DND-41 (cell line): Measurements from ENCODE around the gene ZNF84.
A peak's percentile ranks its signal among the peaks of the same experiment; 100 is the strongest.

Source experiments
- ATAC-seq: fragments of 200-7000 bp; cut with Tn5 transposase; 3 replicates; pipeline ENCODE4 v1.9.1; 2021; ENCODE audit warnings: low read depth; ENCODE audit not compliant: insufficient read depth
- DNase-seq: peaks from one replicate; pipeline ENCODE4 v3.0.0-alpha.2; 2020
- H2AFZ ChIP-seq: 2 replicates; pipeline ENCODE4 v1.6.0; 2012; ENCODE audit warnings: low read depth, low read length
- H3K27ac ChIP-seq: 2 replicates; pipeline ENCODE4 v1.5.1; 2012; ENCODE audit warnings: low read length, inconsistent platforms
- H3K27me3 ChIP-seq: fragments of 200-600 bp; sonication (generic); 2 replicates; pipeline ENCODE4 v1.6.0; 2012; ENCODE audit warnings: low read length, mild to moderate bottlenecking, inconsistent platforms; ENCODE audit not compliant: insufficient read depth, poor library complexity
- H3K36me3 ChIP-seq: 2 replicates; pipeline ENCODE4 v1.5.1; 2012; ENCODE audit warnings: low read length, inconsistent platforms; ENCODE audit not compliant: insufficient read depth
- H3K4me1 ChIP-seq: 2 replicates; pipeline ENCODE4 v1.5.1; 2012; ENCODE audit warnings: mild to moderate bottlenecking, low read length; ENCODE audit not compliant: insufficient read depth
- H3K4me2 ChIP-seq: 2 replicates; pipeline ENCODE4 v1.6.0; 2012; ENCODE audit warnings: mild to moderate bottlenecking, moderate library complexity, low read length, inconsistent platforms; ENCODE audit not compliant: insufficient read depth
- H3K4me3 ChIP-seq, 2 experiments: fragments of 200-600 bp in 1 of 2; shearing (Covaris generic) in 1 of 2; 2 replicates each; pipeline ENCODE4 v1.5.1; 2012 to 2016; ENCODE audit warnings: inconsistent platforms in 2 of 2, low read length in 2 of 2, mild to moderate bottlenecking in 2 of 2, low read depth in 1 of 2, moderate library complexity in 1 of 2
- H3K79me2 ChIP-seq: 2 replicates; pipeline ENCODE4 v1.6.0; 2012; ENCODE audit warnings: low read length, inconsistent platforms; ENCODE audit not compliant: insufficient read depth
- H3K9ac ChIP-seq: 2 replicates; pipeline ENCODE4 v1.6.0; 2012; ENCODE audit warnings: low read depth, mild to moderate bottlenecking, inconsistent platforms, low read length, moderate library complexity
- H3K9me3 ChIP-seq: 2 replicates; pipeline ENCODE4 v1.5.1; 2012; ENCODE audit warnings: low read length, moderate library complexity, mild to moderate bottlenecking, inconsistent platforms; ENCODE audit not compliant: insufficient read depth, severe bottlenecking
- H4K20me1 ChIP-seq: 2 replicates; pipeline ENCODE4 v1.6.0; 2012; ENCODE audit warnings: low read length; ENCODE audit not compliant: insufficient read depth
- CTCF ChIP-seq: IDR thresholded peaks from 2 replicates; pipeline ENCODE4 v1.5.1; 2012; ENCODE audit warnings: borderline replicate concordance, low read length, moderate library complexity, mild to moderate bottlenecking; ENCODE audit not compliant: poor library complexity, severe bottlenecking; ENCODE audit errors: extremely low read depth
- EZH2 ChIP-seq: IDR thresholded peaks from 3 replicates; pipeline ENCODE4 v1.6.1; 2012; ENCODE audit warnings: borderline replicate concordance, low read depth, mild to moderate bottlenecking, moderate library complexity, low read length, inconsistent platforms; ENCODE audit not compliant: severe bottlenecking

ZNF84 gene

GRCh38 chr12:133026996-133027395 lies 10.3 kb upstream of the ZNF84 start:
- H2AFZ ChIP-seq, result no peak overlapping the region
- no peak overlapping the region for H3K9ac ChIP-seq
- no peak for TF ChIP-seq EZH2
- no peak for TF ChIP-seq CTCF
- H4K20me1 ChIP-seq, result no peaks in the 10 kb centered on the region
- H3K27me3 ChIP-seq, result no peaks in the 10 kb centered on the region
- no peak overlapping the region for H3K4me2 ChIP-seq
- no peaks in the 10 kb centered on the region for H3K4me1 ChIP-seq
- H3K36me3 ChIP-seq, result no peaks in the 10 kb centered on the region
- no peaks in the 10 kb centered on the region for H3K79me2 ChIP-seq
- peaks cover 33% of the 10 kb centered on the region for H3K9me3 ChIP-seq
- H3K4me3 ChIP-seq, result no peak overlapping the region
- ATAC-seq, result 0 out of 3 replicates have a peak, but pooled peaks have one; percentile 4
- no peak overlapping the region for H3K27ac ChIP-seq
- DNase-seq, result no peak

- DNase-seq (no peak), ATAC-seq (no peak)
- peaks cover 15% of the 10 kb centered on the region for H3K4me1 ChIP-seq
- TF ChIP-seq EZH2, result no peak
- TF ChIP-seq CTCF, result no peak
- peaks cover 57% of the 10 kb centered on the region for H3K79me2 ChIP-seq
- peak overlapping the region; percentile 64 for H3K4me2 ChIP-seq
- H3K27ac ChIP-seq, result peak overlapping the region; percentile 82
- H3K36me3 ChIP-seq, result peaks cover 52% of the 10 kb centered on the region
- H3K4me3 ChIP-seq, result peak overlapping the region; percentile 83 to 91
- H3K9me3 ChIP-seq, result peaks cover 74% of the 10 kb centered on the region
- H2AFZ ChIP-seq, result peak overlapping the region; percentile 84
- H3K9ac ChIP-seq, result peak overlapping the region; percentile 89
- no peaks in the 10 kb centered on the region for H4K20me1 ChIP-seq
- H3K27me3 ChIP-seq, result no peaks in the 10 kb centered on the region
These were observed 905 bp downstream of the ZNF84 start for GRCh38 chr12:133038118-133038709.

GRCh38 chr12:133046698-133047097 lies 9.4 kb downstream of the ZNF84 start:
- peaks cover 99% of the 10 kb centered on the region for H3K36me3 ChIP-seq
- peaks cover 95% of the 10 kb centered on the region for H3K9me3 ChIP-seq
- H3K9ac ChIP-seq, result no peak overlapping the region
- TF ChIP-seq EZH2 (no peak), CTCF (no peak)
- no peak overlapping the region for H3K4me3 ChIP-seq
- no peaks in the 10 kb centered on the region for H3K27me3 ChIP-seq
- no peak overlapping the region for H3K27ac ChIP-seq
- DNase-seq, result no peak
- H3K4me1 ChIP-seq, result no peaks in the 10 kb centered on the region
- peaks cover 61% of the 10 kb centered on the region for H3K79me2 ChIP-seq
- no peak for ATAC-seq
- no peaks in the 10 kb centered on the region for H4K20me1 ChIP-seq
- no peak overlapping the region for H3K4me2 ChIP-seq
- H2AFZ ChIP-seq, result no peak overlapping the region

GRCh38 chr12:133057446-133057845 lies 20.1 kb downstream of the ZNF84 start:
- no peak overlapping the region for H3K4me3 ChIP-seq
- ATAC-seq, result no peak
- H3K36me3 ChIP-seq, result peaks cover 51% of the 10 kb centered on the region

More at GRCh38 chr12:133057446-133057845, 20.1 kb downstream of the ZNF84 start:
- peaks cover 93% of the 10 kb centered on the region for H3K9me3 ChIP-seq
- no peak for DNase-seq
- no peak overlapping the region for H2AFZ ChIP-seq
- no peaks in the 10 kb centered on the region for H4K20me1 ChIP-seq
- no peaks in the 10 kb centered on the region for H3K79me2 ChIP-seq
- H3K27ac ChIP-seq, result no peak overlapping the region
- no peaks in the 10 kb centered on the region for H3K27me3 ChIP-seq
- H3K4me1 ChIP-seq, result no peaks in the 10 kb centered on the region
- no peak overlapping the region for H3K9ac ChIP-seq
- no peak overlapping the region for H3K4me2 ChIP-seq
- TF ChIP-seq CTCF (no peak), EZH2 (no peak)
